ENCODE data around the gene NDNF.

The NDNF gene

GRCh38 chr4:121070696-121071639, 1.4 kb downstream of the NDNF start:
- no peak overlapping the region for H3K27ac ChIP-seq
- TF ChIP-seq CTCF (conservative IDR thresholded peaks at IDR 0.05) (no peak; the same call in 1 of the 2 replicates), ZFX (IDR thresholded peaks at IDR 0.05) (no peak)

- H3K27ac ChIP-seq = no peak overlapping the region
- TF ChIP-seq ZFX (IDR thresholded peaks at IDR 0.05) (no peak), CTCF (conservative IDR thresholded peaks at IDR 0.05) (no peak)
Observed at GRCh38 chr4:121070274-121070673, 2.1 kb downstream of the NDNF start.

GRCh38 chr4:121069430-121069829, 2.9 kb downstream of the NDNF start:
- TF ChIP-seq ZFX (IDR thresholded peaks at IDR 0.05) = no peak
- TF ChIP-seq CTCF (conservative IDR thresholded peaks at IDR 0.05) = no peak
- no peak overlapping the region for H3K27ac ChIP-seq

- H3K27ac ChIP-seq = no peak overlapping the region
- TF ChIP-seq ZFX (IDR thresholded peaks at IDR 0.05) (no peak), CTCF (conservative IDR thresholded peaks at IDR 0.05) (no peak)
Observed at GRCh38 chr4:121064482-121064881, 7.9 kb downstream of the NDNF start.

GRCh38 chr4:121062521-121062920, 9.8 kb downstream of the NDNF start:
- no peak overlapping the region for H3K27ac ChIP-seq
- no peak for TF ChIP-seq CTCF (conservative IDR thresholded peaks at IDR 0.05)
- TF ChIP-seq ZFX (IDR thresholded peaks at IDR 0.05) = no peak

- no peak overlapping the region for H3K27ac ChIP-seq
- TF ChIP-seq ZFX (IDR thresholded peaks at IDR 0.05) = no peak
- no peak for TF ChIP-seq CTCF (conservative IDR thresholded peaks at IDR 0.05)
Observed at GRCh38 chr4:121061861-121062260, 10.5 kb downstream of the NDNF start.

- TF ChIP-seq ZFX (IDR thresholded peaks at IDR 0.05) (no peak), CTCF (conservative IDR thresholded peaks at IDR 0.05) (no peak)
- H3K27ac ChIP-seq = no peak overlapping the region
Observed at GRCh38 chr4:121061215-121061614, 11.1 kb downstream of the NDNF start.
